Thyroid gland (tissue), 4 donors: ENCODE results near the gene RALY.

Experiments
- CTCF ChIP-seq, 6 experiments: fragments of 200-600 bp in 3 of 6; fragments of 450-650 bp in 3 of 6; sonication (generic) in 3 of 6; IDR thresholded peaks; one replicate each; pipeline ENCODE4 v1.5.1; 2016 to 2019; ENCODE audit warnings: antibody characterized with exemption in 6 of 6, mild to moderate bottlenecking in 2 of 6, inconsistent platforms in 1 of 6, moderate library complexity in 1 of 6
- POLR2A ChIP-seq, 2 donors: fragments of 450-650 bp; IDR thresholded peaks; one replicate each; pipeline ENCODE4 v1.6.1; 2017; ENCODE audit warnings: antibody characterized with exemption in 2 of 2, mild to moderate bottlenecking in 2 of 2, moderate library complexity in 1 of 2

- no peak for TF ChIP-seq CTCF (IDR thresholded peaks at IDR 0.05)
- no peak for TF ChIP-seq POLR2A (IDR thresholded peaks at IDR 0.05)
Measured at GRCh38 chr20:34074101-34074760, 80.5 kb downstream of the RALY start.
